Right lobe of liver (tissue), 4 donors: ENCODE data around the gene PEMT.

Experiments used
- CTCF ChIP-seq, 4 donors: fragments of 200-600 bp in 3 of 4; fragments of 450-650 bp in 1 of 4; IDR thresholded peaks; one replicate each; pipeline versions ENCODE4 v1.5.1 to v1.8.0; 2016 to 2022; ENCODE audit warnings: antibody characterized with exemption in 4 of 4, mild to moderate bottlenecking in 2 of 4
- POLR2A ChIP-seq: fragments of 450-650 bp; IDR thresholded peaks from one replicate; pipeline ENCODE4 v1.6.1; 2017; ENCODE audit warnings: antibody characterized with exemption, mild to moderate bottlenecking
- donor health status: DM: no; HTN: no; CAD: no.
- donor health status: DM: no; HTN: no; CAD: no.
- donor health status: DM: no; HTN: yes; CAD: no.

GRCh38 chr17:17587614-17588337 lies 3.7 kb downstream of the PEMT start:
- TF ChIP-seq CTCF (IDR thresholded peaks at IDR 0.05), result no peak
- no peak for TF ChIP-seq POLR2A
